HG03280 (cell line): ENCODE data around the gene RUNX3.

ENCODE experiments used
- ATAC-seq: cut with Tn5 transposase; IDR thresholded peaks from one replicate; pipeline ENCODE4 v1.9.1; 2021; ENCODE audit warnings: mild to moderate bottlenecking, moderate library complexity; ENCODE audit not compliant: unreplicated experiment

The RUNX3 gene

GRCh38 chr1:24866211-24867083, 63.6 kb downstream of the RUNX3 start:
- no peak for ATAC-seq

DNA sequence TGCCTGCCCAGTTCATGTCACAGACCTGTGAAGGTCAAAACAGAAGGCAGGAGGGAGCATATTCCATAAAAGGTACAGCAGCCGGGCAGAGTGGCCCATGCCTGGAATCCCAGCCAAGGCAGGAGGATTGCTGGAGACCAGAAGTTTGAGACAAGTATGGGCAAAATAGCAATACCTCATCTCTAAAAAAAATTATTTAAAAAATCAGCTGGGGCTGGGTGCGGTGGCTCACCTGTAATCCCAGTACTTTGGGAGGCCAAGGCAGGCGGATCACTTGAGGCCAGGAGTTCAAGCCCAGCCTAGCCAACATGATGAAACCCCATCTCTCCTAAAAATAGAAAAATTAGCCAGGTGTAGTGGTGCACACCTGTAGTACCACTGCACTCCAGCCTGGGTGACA, 64.5 kb downstream of the RUNX3 start:
- ATAC-seq, result no peak

GRCh38 chr1:24865168-24865567, 64.9 kb downstream of the RUNX3 start:
- ATAC-seq, result no peak

DNA sequence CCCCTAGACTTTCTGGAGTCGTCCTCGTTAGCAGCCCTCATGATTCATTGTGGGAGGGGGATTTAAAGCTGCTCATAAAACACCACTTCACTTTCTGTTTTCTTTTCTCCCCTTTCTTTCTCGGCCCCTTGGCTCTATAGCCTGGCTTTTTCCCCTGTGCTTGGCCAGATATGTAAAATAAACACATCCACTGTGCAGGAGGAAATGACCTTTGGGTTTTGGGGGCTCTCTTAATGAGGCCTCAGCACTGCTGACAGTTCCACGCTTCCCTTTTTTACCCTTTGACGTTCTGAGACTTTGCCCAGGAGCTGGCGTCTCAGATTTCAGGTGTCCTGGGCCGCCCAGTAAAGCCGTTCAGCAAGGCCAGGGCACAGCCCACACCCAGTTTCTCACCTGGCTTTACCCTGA, 65.7 kb downstream of the RUNX3 start:
- ATAC-seq, result no peak

- no peak for ATAC-seq
These were observed 67.1 kb downstream of the RUNX3 start for GRCh38 chr1:24862775-24863483.

GRCh38 chr1:24861821-24862727, 68.0 kb downstream of the RUNX3 start:
- ATAC-seq, result no peak

DNA sequence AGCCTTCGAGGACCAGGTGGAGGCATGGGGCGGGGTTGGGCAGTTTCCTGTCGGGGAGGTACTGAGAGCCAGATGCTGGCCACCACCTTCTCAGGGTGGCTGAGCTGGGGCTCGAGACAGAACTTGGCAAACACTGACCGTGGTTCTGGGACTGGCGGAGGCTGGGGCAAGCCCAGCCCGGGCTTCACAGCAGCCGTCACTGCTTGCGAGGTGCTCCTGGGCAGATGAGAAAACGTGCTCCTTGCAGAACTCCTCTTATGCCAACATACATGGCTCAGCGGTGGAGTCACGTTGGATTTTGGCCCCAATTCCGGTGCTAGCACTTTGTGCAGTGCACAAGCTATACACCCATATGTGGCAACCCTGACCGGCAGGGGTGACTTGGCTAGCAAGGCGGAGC, 69.2 kb downstream of the RUNX3 start:
- no peak for ATAC-seq

DNA sequence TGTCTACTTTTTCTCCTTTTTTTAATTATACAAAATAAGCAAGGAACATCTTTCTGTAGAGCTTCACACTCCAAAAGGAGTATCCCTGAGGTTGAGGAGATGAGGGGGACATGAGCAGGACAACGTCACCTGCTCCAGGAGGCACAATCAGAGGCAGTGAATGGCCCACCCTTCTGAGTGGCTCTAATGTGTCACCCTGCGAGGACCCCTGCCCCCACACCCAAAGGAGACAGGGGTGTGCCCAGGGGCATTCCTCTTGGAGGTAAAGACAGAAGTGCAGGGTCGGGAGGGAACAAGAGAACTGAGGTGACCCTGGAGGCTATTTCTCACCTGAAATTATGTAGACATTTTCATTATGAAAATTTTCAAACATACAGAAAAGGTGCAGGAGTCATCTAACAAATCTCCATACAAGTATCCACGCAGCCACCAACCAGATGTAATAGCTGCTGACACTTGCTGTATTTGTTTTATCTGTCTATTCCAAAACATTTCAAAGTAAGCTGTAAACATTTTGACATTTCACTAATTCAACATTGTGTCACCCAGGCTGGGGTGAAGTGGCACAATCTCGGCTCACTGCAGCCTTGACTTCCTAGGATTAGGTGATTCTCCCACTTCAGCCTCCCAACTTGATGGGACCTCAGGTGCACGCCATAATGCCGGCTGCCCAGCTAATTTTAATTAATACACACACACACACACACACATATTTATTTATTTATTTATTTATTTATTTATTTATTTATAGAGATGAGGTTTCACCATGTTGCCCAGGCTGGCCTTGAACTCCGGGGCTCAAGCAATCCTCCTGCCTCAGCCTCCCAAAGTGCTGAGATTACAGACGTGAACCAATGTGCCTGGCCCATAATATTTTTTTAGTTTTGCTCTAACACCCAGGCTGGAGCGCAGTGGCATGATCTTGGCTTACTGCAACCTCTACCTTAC, 70.7 kb downstream of the RUNX3 start:
- ATAC-seq, result no peak

GRCh38 chr1:24858277-24858676, 71.8 kb downstream of the RUNX3 start:
- ATAC-seq, result no peak

DNA sequence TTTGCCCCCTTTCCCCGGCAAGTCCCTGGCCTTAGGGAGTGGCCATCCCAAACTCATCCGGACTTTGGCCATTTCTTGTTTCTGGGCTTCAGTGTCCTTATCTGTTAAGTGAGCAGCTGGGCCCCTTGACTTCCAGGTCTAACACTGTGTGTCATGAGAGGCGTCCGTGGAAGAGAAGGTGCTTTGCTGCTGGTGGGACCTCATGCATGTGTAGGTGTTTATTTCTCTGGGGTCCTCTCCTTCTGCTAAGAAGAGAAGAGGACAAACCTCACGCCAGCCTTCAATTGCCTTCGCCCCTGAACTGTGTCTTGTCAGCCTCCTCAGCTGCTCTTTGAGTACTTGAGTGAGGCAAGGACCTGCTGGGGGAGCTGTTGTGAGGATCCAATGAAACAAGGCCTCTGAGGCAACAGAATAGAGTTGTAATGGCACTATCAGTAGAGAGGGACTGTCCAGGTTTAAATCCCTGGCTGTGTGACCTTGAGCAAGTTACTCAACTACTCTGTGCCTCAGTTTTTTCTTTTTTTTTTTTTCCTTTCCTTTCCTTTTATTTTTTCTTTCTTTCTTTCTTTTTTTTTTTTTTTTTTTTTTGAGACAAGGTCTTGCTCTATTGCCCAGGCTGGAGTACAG, 72.5 kb downstream of the RUNX3 start:
- ATAC-seq, result no peak

DNA sequence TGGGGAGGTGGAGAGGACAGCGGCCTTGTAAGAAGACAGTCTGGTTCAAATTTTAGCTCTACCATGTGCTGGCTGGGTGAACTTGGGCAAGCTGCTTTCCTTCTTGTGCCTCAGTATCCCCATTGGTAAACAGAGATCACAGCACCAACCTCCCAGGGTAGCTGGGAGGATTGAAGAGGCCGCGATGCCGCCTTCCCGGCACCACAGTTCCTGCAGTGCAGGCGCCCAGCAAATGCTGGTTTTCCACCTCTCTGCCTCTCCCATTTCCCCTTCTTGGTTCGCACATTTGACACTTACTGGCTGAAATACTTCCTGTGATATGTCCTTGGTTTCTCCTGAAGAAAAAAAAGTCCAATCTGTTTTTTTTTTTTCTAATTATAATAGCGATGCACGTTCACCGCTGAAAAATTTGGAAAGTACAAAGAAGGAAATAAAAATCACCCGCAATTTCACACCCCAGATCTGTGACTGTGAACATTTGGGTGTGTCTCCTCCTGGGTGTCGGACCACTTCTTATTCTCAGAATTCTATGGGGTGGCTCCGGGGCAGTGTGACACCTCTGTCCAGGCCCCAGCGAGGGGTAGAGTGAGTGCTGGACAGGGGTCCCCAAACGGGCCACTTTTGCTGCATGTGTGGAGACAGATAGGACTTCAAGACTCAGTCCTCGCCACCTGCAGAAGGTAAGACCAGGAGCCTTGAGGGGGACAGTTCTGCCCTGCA, 73.1 kb downstream of the RUNX3 start:
- no peak for ATAC-seq

DNA sequence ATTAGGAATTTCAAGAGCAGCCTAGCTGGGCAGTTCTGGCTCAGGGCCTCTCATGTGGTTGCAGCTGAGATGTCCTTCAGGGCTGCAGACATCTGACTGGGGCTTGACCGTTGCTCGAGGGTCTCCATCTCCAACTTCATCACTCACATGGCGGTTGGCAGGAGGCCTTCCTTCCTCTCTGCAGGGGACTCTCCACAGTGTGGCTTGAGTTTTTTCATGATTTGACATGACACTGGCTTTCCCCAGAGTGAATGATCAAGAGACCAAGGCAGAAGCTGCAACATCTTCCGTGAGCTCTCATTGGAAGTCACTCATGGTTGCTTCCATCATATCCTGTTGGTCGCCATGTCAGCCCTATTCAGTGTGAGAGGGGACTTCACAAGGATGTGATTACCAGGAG, 74.6 kb downstream of the RUNX3 start:
- ATAC-seq, result no peak

- ATAC-seq, result no peak
These were observed 76.4 kb downstream of the RUNX3 start for GRCh38 chr1:24853649-24854048.

DNA sequence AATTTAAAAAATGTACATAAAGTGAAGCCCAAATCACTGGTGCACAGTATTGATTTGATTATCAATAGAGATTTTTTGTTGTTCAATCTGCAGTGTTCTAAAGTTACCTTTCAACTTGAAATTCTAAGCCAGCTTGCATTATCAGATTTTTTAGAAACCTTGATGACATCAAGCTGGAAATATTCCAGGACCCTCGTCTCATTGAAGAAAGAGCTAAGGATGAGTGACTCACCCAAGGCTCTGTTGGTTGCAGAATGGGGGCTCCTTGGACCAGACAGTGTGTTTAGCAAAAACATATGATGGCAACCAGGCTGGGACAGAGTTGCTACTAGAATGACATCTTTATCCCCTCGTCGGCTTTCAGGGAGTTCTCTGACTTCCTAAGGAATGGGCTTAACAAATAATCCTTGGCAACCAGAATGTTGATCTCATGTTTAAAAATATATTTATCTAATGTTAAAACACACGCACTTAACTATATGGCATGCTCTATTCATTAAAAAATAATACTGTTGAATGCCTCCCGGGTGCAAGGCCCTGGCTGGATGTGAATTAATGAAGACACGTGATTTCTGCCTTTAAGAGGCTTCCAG, 79.7 kb downstream of the RUNX3 start:
- no peak for ATAC-seq

GRCh38 chr1:24849672-24850295, 80.3 kb downstream of the RUNX3 start:
- no peak for ATAC-seq
